ENCODE results near the gene SSR3. TPM values are rescaled to one million over a fixed set of nuclear protein-coding genes. Genes with fewer than 3 reads are reported as not detected.

Gene SSR3
- total RNA-seq, 1 experiment from 2014 or later: 177 TPM

DNA sequence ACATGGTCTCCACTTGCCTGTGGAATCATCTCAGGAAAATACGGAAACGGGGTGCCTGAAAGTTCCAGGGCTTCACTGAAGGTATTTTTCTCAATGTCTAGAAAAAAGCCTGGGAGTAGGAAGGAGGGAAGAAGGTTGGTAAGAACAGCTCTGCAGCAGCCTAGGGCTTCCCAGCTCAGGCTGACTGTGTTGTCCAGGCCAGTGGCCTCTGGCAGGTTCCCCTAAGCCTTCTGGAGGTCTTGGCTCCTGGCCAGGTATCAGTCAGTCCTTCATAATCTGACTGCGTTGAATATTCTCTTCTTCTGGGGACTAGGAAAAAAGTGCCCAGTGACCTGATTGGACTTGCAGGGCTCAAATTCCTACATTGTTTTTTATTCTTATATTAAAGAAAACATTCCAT lies 38.6 kb downstream of the SSR3 start (continued):
- TF ChIP-seq, protein P1, sequence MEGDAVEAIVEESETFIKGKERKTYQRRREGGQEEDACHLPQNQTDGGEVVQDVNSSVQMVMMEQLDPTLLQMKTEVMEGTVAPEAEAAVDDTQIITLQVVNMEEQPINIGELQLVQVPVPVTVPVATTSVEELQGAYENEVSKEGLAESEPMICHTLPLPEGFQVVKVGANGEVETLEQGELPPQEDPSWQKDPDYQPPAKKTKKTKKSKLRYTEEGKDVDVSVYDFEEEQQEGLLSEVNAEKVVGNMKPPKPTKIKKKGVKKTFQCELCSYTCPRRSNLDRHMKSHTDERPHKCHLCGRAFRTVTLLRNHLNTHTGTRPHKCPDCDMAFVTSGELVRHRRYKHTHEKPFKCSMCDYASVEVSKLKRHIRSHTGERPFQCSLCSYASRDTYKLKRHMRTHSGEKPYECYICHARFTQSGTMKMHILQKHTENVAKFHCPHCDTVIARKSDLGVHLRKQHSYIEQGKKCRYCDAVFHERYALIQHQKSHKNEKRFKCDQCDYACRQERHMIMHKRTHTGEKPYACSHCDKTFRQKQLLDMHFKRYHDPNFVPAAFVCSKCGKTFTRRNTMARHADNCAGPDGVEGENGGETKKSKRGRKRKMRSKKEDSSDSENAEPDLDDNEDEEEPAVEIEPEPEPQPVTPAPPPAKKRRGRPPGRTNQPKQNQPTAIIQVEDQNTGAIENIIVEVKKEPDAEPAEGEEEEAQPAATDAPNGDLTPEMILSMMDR (IDR thresholded peaks at IDR 0.05 in 2 of 3, conservative IDR thresholded peaks at IDR 0.05 in 1 of 3; ENCODE audit: borderline replicate concordance in 1 of 3, insufficient read depth in 1 of 3, low read depth in 2 of 3, low read length in 2 of 3): no peak

DNA sequence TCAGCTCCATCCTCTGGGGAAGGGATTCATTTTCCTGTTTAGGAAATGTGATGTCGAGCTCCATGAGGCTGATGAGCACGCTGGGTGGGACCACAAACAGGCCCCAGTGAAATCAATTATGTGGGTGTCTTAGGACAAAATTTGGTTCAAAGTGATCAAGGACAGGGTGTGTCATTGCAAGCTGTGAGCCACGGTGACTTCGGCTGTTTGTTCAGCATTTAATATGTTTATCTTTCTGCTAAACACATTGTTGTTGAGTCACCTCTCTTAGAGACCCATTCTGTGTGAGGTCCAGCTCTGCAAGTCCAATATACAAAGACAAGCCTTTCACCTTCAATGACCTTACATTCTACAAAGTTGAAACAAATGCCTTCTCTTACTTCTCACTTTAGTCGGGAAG lies 41.3 kb downstream of the SSR3 start:
- RAD21 ChIA-PET (ENCODE audit: low non-redundant PET in 1 of 2, low total read pairs in 2 of 2, uncharacterized antibody in 2 of 2, unreplicated experiment in 2 of 2): no interaction called here
- Histone ChIP-seq H3K9ac (ENCODE audit: low read length) (no peak overlapping the region), H3K27me3 (ENCODE audit: insufficient read depth, low read length) (no peaks in the 10 kb centered on the region), H3K9me3 (ENCODE audit: control insufficient read depth in 1 of 2, insufficient read depth in 1 of 2, low read depth in 1 of 2, low read length in 2 of 2) (no peaks in the 10 kb centered on the region), H3K79me2 (ENCODE audit: insufficient read depth, low read length) (no peaks in the 10 kb centered on the region), H3K4me2 (ENCODE audit: low read length) (no peak overlapping the region), H3K4me3 (replicated peaks in 1 of 2; ENCODE audit: low read depth in 1 of 2, low read length in 2 of 2) (no peak overlapping the region), H3K9me2 (ENCODE audit: insufficient read depth) (no peaks in the 10 kb centered on the region), H3K36me3 (ENCODE audit: control insufficient read depth in 1 of 2, insufficient read depth in 2 of 2, low read length in 2 of 2) (no peaks in the 10 kb centered on the region), H3K4me1 (ENCODE audit: control insufficient read depth in 1 of 2, insufficient read depth in 2 of 2, low read length in 2 of 2) (peaks cover 4 to 6% of the 10 kb centered on the region in 2 experiments; a peak in 2 of 4 replicates), H4K20me1 (ENCODE audit: insufficient read depth) (no peaks in the 10 kb centered on the region), H3K27ac (ENCODE audit: low read depth, low read length) (no peak overlapping the region), H2AFZ (ENCODE audit: low read depth, low read length, poor library complexity, severe bottlenecking) (no peak overlapping the region)
- ATAC-seq (no peak), DNase-seq (ENCODE audit: low read depth, low spot score) (no peak)
- POLR2A ChIA-PET: no interaction called here
- TF ChIP-seq ZNF274 (IDR thresholded peaks at IDR 0.05; ENCODE audit: low read depth, low read length): no peak
- TF ChIP-seq SP1 (IDR thresholded peaks at IDR 0.05; ENCODE audit: low read depth): no peak
- TF ChIP-seq, protein P1 (IDR thresholded peaks at IDR 0.05 in 2 of 3, conservative IDR thresholded peaks at IDR 0.05 in 1 of 3; ENCODE audit: borderline replicate concordance in 1 of 3, insufficient read depth in 1 of 3, low read depth in 2 of 3, low read length in 2 of 3): no peak
- no peak for TF ChIP-seq SRF (IDR thresholded peaks at IDR 0.05; ENCODE audit: low read depth)
- TF ChIP-seq, protein P2, sequence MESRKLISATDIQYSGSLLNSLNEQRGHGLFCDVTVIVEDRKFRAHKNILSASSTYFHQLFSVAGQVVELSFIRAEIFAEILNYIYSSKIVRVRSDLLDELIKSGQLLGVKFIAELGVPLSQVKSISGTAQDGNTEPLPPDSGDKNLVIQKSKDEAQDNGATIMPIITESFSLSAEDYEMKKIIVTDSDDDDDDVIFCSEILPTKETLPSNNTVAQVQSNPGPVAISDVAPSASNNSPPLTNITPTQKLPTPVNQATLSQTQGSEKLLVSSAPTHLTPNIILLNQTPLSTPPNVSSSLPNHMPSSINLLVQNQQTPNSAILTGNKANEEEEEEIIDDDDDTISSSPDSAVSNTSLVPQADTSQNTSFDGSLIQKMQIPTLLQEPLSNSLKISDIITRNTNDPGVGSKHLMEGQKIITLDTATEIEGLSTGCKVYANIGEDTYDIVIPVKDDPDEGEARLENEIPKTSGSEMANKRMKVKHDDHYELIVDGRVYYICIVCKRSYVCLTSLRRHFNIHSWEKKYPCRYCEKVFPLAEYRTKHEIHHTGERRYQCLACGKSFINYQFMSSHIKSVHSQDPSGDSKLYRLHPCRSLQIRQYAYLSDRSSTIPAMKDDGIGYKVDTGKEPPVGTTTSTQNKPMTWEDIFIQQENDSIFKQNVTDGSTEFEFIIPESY (IDR thresholded peaks at IDR 0.05; ENCODE audit: extremely low read depth, insufficient replicate concordance, low read length): no peak
- TF ChIP-seq EZH2 (IDR thresholded peaks at IDR 0.05): no peak
- no peak for TF ChIP-seq CEBPB (IDR thresholded peaks at IDR 0.05; ENCODE audit: low read depth)
- TF ChIP-seq EGR1 (IDR thresholded peaks at IDR 0.05; ENCODE audit: low read depth): no peak
- TF ChIP-seq EZH2phosphoT487 (IDR thresholded peaks at IDR 0.05; ENCODE audit: borderline replicate concordance): no peak
- TF ChIP-seq POLR2AphosphoS5 (IDR thresholded peaks at IDR 0.05; ENCODE audit: low read depth, low read length): no peak
- TF ChIP-seq, protein P3, sequence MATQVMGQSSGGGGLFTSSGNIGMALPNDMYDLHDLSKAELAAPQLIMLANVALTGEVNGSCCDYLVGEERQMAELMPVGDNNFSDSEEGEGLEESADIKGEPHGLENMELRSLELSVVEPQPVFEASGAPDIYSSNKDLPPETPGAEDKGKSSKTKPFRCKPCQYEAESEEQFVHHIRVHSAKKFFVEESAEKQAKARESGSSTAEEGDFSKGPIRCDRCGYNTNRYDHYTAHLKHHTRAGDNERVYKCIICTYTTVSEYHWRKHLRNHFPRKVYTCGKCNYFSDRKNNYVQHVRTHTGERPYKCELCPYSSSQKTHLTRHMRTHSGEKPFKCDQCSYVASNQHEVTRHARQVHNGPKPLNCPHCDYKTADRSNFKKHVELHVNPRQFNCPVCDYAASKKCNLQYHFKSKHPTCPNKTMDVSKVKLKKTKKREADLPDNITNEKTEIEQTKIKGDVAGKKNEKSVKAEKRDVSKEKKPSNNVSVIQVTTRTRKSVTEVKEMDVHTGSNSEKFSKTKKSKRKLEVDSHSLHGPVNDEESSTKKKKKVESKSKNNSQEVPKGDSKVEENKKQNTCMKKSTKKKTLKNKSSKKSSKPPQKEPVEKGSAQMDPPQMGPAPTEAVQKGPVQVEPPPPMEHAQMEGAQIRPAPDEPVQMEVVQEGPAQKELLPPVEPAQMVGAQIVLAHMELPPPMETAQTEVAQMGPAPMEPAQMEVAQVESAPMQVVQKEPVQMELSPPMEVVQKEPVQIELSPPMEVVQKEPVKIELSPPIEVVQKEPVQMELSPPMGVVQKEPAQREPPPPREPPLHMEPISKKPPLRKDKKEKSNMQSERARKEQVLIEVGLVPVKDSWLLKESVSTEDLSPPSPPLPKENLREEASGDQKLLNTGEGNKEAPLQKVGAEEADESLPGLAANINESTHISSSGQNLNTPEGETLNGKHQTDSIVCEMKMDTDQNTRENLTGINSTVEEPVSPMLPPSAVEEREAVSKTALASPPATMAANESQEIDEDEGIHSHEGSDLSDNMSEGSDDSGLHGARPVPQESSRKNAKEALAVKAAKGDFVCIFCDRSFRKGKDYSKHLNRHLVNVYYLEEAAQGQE (IDR thresholded peaks at IDR 0.05; ENCODE audit: low read depth): no peak
- TF ChIP-seq ELF1 (IDR thresholded peaks at IDR 0.05; ENCODE audit: borderline replicate concordance, low read depth): no peak
- TF ChIP-seq YY1 (IDR thresholded peaks at IDR 0.05; ENCODE audit: extremely low read depth, insufficient replicate concordance, low read depth, low read length): no peak
- CTCF ChIA-PET: interaction anchor here (1.2 kb wide), 1 partner anchor 363 kb away, joined by 7 read pairs; no protein-coding TSS in a partner anchor
- intact Hi-C loops (cut with micrococcal nuclease): loop anchor here (10.0 kb wide), 1 partner anchor 519 kb away; no protein-coding TSS in a partner anchor
- BruUV-seq (replicated peaks): no TSS peak

Data from HCT116 (cell line).